HCT116 (cell line): ENCODE measurements around the gene ISCU. TPM values are rescaled to one million over a fixed set of nuclear protein-coding genes. Genes with fewer than 3 reads are reported as not detected.

Source experiments
- ATAC-seq: fragments of 200-7000 bp; cut with Tn5 transposase; 2 replicates; pipeline ENCODE4 v1.9.1; 2020; ENCODE audit warnings: mild to moderate bottlenecking, moderate library complexity
- BruUV-seq: library from RNA; stranded (reverse); fragments of 400-500 nt; replicated peaks from 2 replicates; lab custom pipeline; 2021; lab: Mats Ljungman, UMichigan
- CTCF ChIA-PET: fragments of 300-600 bp; sonication (Branson Sonifier 250); formaldehyde crosslinking; loops from one replicate; lab custom pipeline; 2021; ENCODE audit warnings: antibody characterized with exemption; lab: Charles Lee
- POLR2A ChIA-PET: fragments of 300-600, 350-600 bp; sonication (Branson Sonifier 250); formaldehyde crosslinking; loops from one replicate; lab custom pipeline; 2021; ENCODE audit warnings: antibody characterized with exemption; lab: Charles Lee
- RAD21 ChIA-PET, 2 experiments: fragments of 300-600 bp; sonication (Branson Sonifier 250); formaldehyde crosslinking; loops; one replicate each; lab custom pipeline; 2023; ENCODE audit warnings: low total read pairs in 2 of 2; ENCODE audit not compliant: uncharacterized antibody in 2 of 2, unreplicated experiment in 2 of 2, low non-redundant PET in 1 of 2; lab: Charles Lee
- DNase-seq: peaks from one replicate; pipeline ENCODE4 v3.0.0-alpha.2; 2010; ENCODE audit warnings: low read depth, low spot score
- H2AFZ ChIP-seq: fragments of 200-600 bp; shearing (Covaris generic), sonication (generic); 2 replicates; pipeline ENCODE4 v1.6.1; 2017; ENCODE audit warnings: low read depth, mixed run types, mixed read lengths, antibody characterized with exemption, low read length; ENCODE audit not compliant: poor library complexity, severe bottlenecking
- H3K27ac ChIP-seq: 2 replicates; pipeline ENCODE4 v1.5.1; 2012; ENCODE audit warnings: low read depth, low read length
- H3K27me3 ChIP-seq: fragments of 200-600 bp; sonication (generic); 2 replicates; pipeline ENCODE4 v1.6.1; 2016; ENCODE audit warnings: mixed run types, low read length, mixed read lengths; ENCODE audit not compliant: insufficient read depth
- H3K36me3 ChIP-seq, 2 experiments: fragments of 200-500 bp in 1 of 2; fragments of 200-600 bp in 1 of 2; sonication (Bioruptor generic) in 1 of 2; sonication (generic) in 1 of 2; 2 replicates each; pipeline versions ENCODE4 v1.5.1 to v1.6.1; 2014 to 2016; ENCODE audit warnings: low read length in 2 of 2, inconsistent platforms in 1 of 2, mixed read lengths in 1 of 2, mixed run types in 1 of 2; ENCODE audit not compliant: insufficient read depth in 2 of 2, control insufficient read depth in 1 of 2
- H3K4me1 ChIP-seq, 2 experiments: fragments of 200-600 bp in 1 of 2; sonication (generic) in 1 of 2; 2 replicates each; pipeline versions ENCODE4 v1.5.1 to v1.6.1; 2012 to 2017; ENCODE audit warnings: low read length in 2 of 2, inconsistent platforms in 1 of 2, mild to moderate bottlenecking in 1 of 2, mixed read lengths in 1 of 2, mixed run types in 1 of 2, moderate library complexity in 1 of 2; ENCODE audit not compliant: insufficient read depth in 2 of 2, control insufficient read depth in 1 of 2
- H3K4me2 ChIP-seq: fragments of 200-600 bp; sonication (generic); 2 replicates; pipeline ENCODE4 v1.6.1; 2017; ENCODE audit warnings: mixed run types, low read length, mixed read lengths
- H3K4me3 ChIP-seq, 2 experiments: fragments of 200-600 bp in 1 of 2; sonication (generic) in 1 of 2; replicated peaks in 1 of 2; 2 replicates each; pipeline ENCODE4 v1.5.1; 2011 to 2016; ENCODE audit warnings: low read length in 2 of 2, control low read depth in 1 of 2, low read depth in 1 of 2, mild to moderate bottlenecking in 1 of 2, mixed read lengths in 1 of 2, mixed run types in 1 of 2
- H3K79me2 ChIP-seq: fragments of 200-600 bp; sonication (generic); 2 replicates; pipeline ENCODE4 v1.6.1; 2017; ENCODE audit warnings: mild to moderate bottlenecking, mixed run types, low read length, moderate library complexity, mixed read lengths; ENCODE audit not compliant: insufficient read depth
- H3K9ac ChIP-seq: fragments of 200-600 bp; sonication (generic); 2 replicates; pipeline ENCODE4 v1.6.1; 2016; ENCODE audit warnings: low read length, mixed read lengths
- H3K9me2 ChIP-seq: fragments of 200-600 bp; sonication (generic), shearing (Covaris generic); 2 replicates; pipeline ENCODE4 v1.6.1; 2017; ENCODE audit warnings: mixed run types, mild to moderate bottlenecking, moderate library complexity; ENCODE audit not compliant: insufficient read depth
- H3K9me3 ChIP-seq, 2 experiments: fragments of 200-500 bp in 1 of 2; fragments of 200-600 bp in 1 of 2; sonication (Bioruptor generic) in 1 of 2; sonication (generic) in 1 of 2; 2 replicates each; pipeline ENCODE4 v1.6.1; 2014 to 2017; ENCODE audit warnings: low read length in 2 of 2, mixed read lengths in 2 of 2, inconsistent platforms in 1 of 2, low read depth in 1 of 2, mild to moderate bottlenecking in 1 of 2, mixed run types in 1 of 2, moderate library complexity in 1 of 2; ENCODE audit not compliant: control insufficient read depth in 1 of 2, insufficient read depth in 1 of 2
- H4K20me1 ChIP-seq: fragments of 200-600 bp; sonication (generic), shearing (Covaris generic); 2 replicates; pipeline ENCODE4 v1.6.1; 2017; ENCODE audit warnings: mixed run types, mild to moderate bottlenecking, moderate library complexity; ENCODE audit not compliant: insufficient read depth
- ATF3 ChIP-seq: IDR thresholded peaks from 2 replicates; pipeline ENCODE4 v1.6.1; 2012
- CBX3 ChIP-seq: IDR thresholded peaks from 2 replicates; pipeline ENCODE4 v1.6.1; 2012; ENCODE audit warnings: low read depth
- CEBPB ChIP-seq: IDR thresholded peaks from 2 replicates; pipeline ENCODE4 v1.6.1; 2012; ENCODE audit warnings: low read depth
- ELF1 ChIP-seq: IDR thresholded peaks from 2 replicates; pipeline ENCODE4 v1.6.1; 2012; ENCODE audit warnings: low read depth, borderline replicate concordance
- EZH2 ChIP-seq: fragments of 200-600 bp; sonication (generic); IDR thresholded peaks from 2 replicates; pipeline ENCODE4 v1.6.1; 2017; ENCODE audit warnings: antibody characterized with exemption, mixed run types
- EZH2phosphoT487 ChIP-seq: fragments of 200-600 bp; IDR thresholded peaks from 2 replicates; pipeline ENCODE4 v1.6.1; 2018; ENCODE audit warnings: antibody characterized with exemption, borderline replicate concordance
- FOSL1 ChIP-seq: IDR thresholded peaks from 2 replicates; pipeline ENCODE4 v1.6.1; 2012; ENCODE audit warnings: low read depth
- JUND ChIP-seq: IDR thresholded peaks from 2 replicates; pipeline ENCODE4 v1.6.1; 2012
- POLR2A ChIP-seq: IDR thresholded peaks from 2 replicates; pipeline ENCODE4 v1.7.0; 2011; ENCODE audit warnings: borderline replicate concordance; ENCODE audit not compliant: insufficient read depth, insufficient read length; ENCODE audit errors: extremely low read depth
- POLR2AphosphoS5 ChIP-seq: IDR thresholded peaks from 2 replicates; pipeline ENCODE4 v1.6.1; 2011; ENCODE audit warnings: mild to moderate bottlenecking, low read depth, low read length, moderate library complexity
- RAD21 ChIP-seq: IDR thresholded peaks from 2 replicates; pipeline ENCODE4 v1.6.1; 2012; ENCODE audit warnings: low read depth, mild to moderate bottlenecking
- SIN3A ChIP-seq: IDR thresholded peaks from 2 replicates; pipeline ENCODE4 v1.6.1; 2012; ENCODE audit warnings: low read depth
- SP1 ChIP-seq: IDR thresholded peaks from 2 replicates; pipeline ENCODE4 v1.6.1; 2012; ENCODE audit warnings: low read depth
- SRF ChIP-seq: IDR thresholded peaks from 2 replicates; pipeline ENCODE4 v1.6.1; 2012; ENCODE audit warnings: low read depth
- TCF7L2 ChIP-seq: IDR thresholded peaks from 2 replicates; pipeline ENCODE4 v1.7.0; 2011; ENCODE audit warnings: borderline replicate concordance, inconsistent platforms; ENCODE audit not compliant: insufficient read depth, insufficient read length; ENCODE audit errors: extremely low read depth
- YY1 ChIP-seq: IDR thresholded peaks from 2 replicates; pipeline ENCODE4 v1.6.1; 2011; ENCODE audit warnings: low read length, low read depth, moderate library complexity, mild to moderate bottlenecking; ENCODE audit not compliant: insufficient replicate concordance; ENCODE audit errors: extremely low read depth
- ZFX ChIP-seq: fragments of 450-650 bp; IDR thresholded peaks from 2 replicates; pipeline ENCODE4 v1.6.1; 2017
- ZNF274 ChIP-seq: fragments of 200-500 bp; sonication (Bioruptor generic); IDR thresholded peaks from 2 replicates; pipeline ENCODE4 v1.6.1; 2014; ENCODE audit warnings: mild to moderate bottlenecking, low read depth, low read length, inconsistent platforms
- intact Hi-C: fragments of 100-400 bp; cut with micrococcal nuclease; formaldehyde crosslinking; loops from 2 replicates; pipeline ENCODE4 v1.10.0; 2022
- total RNA-seq: library from RNA; stranded (reverse); gene quantifications from one replicate; pipeline ENCODE4 v1.2.1, GENCODE V29; 2021; ENCODE audit not compliant: unreplicated experiment
- TF ChIP-seq, protein P1 (sequence below), 3 experiments: fragments of 200-600 bp in 1 of 3; sonication (generic) in 1 of 3; IDR thresholded peaks in 2 of 3; conservative IDR thresholded peaks in 1 of 3; 2 replicates each; pipeline ENCODE4 v1.5.1; 2012 to 2017; ENCODE audit warnings: low read depth in 2 of 3, low read length in 2 of 3, antibody characterized with exemption in 1 of 3, borderline replicate concordance in 1 of 3, control low read depth in 1 of 3, mild to moderate bottlenecking in 1 of 3, mixed read lengths in 1 of 3, mixed run types in 1 of 3, moderate library complexity in 1 of 3; ENCODE audit not compliant: insufficient read depth in 1 of 3
- TF ChIP-seq, protein P2 (sequence below): IDR thresholded peaks from 2 replicates; pipeline ENCODE4 v1.6.1; 2012; ENCODE audit warnings: low read depth
- TF ChIP-seq, protein P3 (sequence below): IDR thresholded peaks from 2 replicates; pipeline ENCODE4 v1.6.1; 2011; ENCODE audit warnings: mild to moderate bottlenecking, low read length, moderate library complexity; ENCODE audit not compliant: insufficient replicate concordance; ENCODE audit errors: extremely low read depth

Gene ISCU
- total RNA-seq, 1 experiment from 2014 or later, result 89.6 TPM

GRCh38 chr12:108611884-108612415 is 49.6 kb downstream of the ISCU start:
- Histone ChIP-seq H3K79me2 (no peaks in the 10 kb centered on the region), H3K27ac (no peak overlapping the region), H3K4me1 (peaks cover 15 to 22% of the 10 kb centered on the region in 2 experiments), H4K20me1 (no peaks in the 10 kb centered on the region), H3K4me3 (peak overlapping the region in 1 of 2 experiments; percentile 16; a peak in 1 of 4 replicates), H3K9ac (no peak overlapping the region), H2AFZ (peak overlapping the region; percentile 89), H3K4me2 (peak overlapping the region; percentile 69), H3K9me3 (peaks cover 0 to 6% of the 10 kb centered on the region in 2 experiments; a peak in 1 of 4 replicates), H3K9me2 (no peaks in the 10 kb centered on the region), H3K27me3 (no peaks in the 10 kb centered on the region), H3K36me3 (no peaks in the 10 kb centered on the region)
- DNase-seq (peak; percentile 72), ATAC-seq (peak; percentile 69)
- ChIA-PET CTCF (no interaction called here), RAD21 (no interaction called here), POLR2A (no interaction called here)
- intact Hi-C loops, result loop anchor here (10.0 kb wide), 2 partner anchors 277 to 697 kb away; partner anchors contain the start of gene CMKLR1
- BruUV-seq, result no TSS peak
- TF ChIP-seq YY1 (no peak), EZH2 (no peak), CEBPB (no peak), FOSL1 (peak; percentile 83), RAD21 (peak; percentile 46), EZH2phosphoT487 (no peak), ZFX (no peak), ELF1 (no peak), SIN3A (no peak), SP1 (peak; percentile 79), ZNF274 (no peak), JUND (peak; percentile 87), CBX3 (no peak; the same call in 1 of the 2 replicates), POLR2A (no peak), POLR2AphosphoS5 (no peak), TCF7L2 (no peak), SRF (no peak), ATF3 (no peak)
- TF ChIP-seq, protein P1, sequence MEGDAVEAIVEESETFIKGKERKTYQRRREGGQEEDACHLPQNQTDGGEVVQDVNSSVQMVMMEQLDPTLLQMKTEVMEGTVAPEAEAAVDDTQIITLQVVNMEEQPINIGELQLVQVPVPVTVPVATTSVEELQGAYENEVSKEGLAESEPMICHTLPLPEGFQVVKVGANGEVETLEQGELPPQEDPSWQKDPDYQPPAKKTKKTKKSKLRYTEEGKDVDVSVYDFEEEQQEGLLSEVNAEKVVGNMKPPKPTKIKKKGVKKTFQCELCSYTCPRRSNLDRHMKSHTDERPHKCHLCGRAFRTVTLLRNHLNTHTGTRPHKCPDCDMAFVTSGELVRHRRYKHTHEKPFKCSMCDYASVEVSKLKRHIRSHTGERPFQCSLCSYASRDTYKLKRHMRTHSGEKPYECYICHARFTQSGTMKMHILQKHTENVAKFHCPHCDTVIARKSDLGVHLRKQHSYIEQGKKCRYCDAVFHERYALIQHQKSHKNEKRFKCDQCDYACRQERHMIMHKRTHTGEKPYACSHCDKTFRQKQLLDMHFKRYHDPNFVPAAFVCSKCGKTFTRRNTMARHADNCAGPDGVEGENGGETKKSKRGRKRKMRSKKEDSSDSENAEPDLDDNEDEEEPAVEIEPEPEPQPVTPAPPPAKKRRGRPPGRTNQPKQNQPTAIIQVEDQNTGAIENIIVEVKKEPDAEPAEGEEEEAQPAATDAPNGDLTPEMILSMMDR (IDR thresholded peaks at IDR 0.05 in 2 of 3, conservative IDR thresholded peaks at IDR 0.05 in 1 of 3; ENCODE audit: borderline replicate concordance in 1 of 3, insufficient read depth in 1 of 3, low read depth in 2 of 3, low read length in 2 of 3), result peak; percentile 14 to 70 (median 62); a peak in 5 of 6 replicates
- TF ChIP-seq, protein P2, sequence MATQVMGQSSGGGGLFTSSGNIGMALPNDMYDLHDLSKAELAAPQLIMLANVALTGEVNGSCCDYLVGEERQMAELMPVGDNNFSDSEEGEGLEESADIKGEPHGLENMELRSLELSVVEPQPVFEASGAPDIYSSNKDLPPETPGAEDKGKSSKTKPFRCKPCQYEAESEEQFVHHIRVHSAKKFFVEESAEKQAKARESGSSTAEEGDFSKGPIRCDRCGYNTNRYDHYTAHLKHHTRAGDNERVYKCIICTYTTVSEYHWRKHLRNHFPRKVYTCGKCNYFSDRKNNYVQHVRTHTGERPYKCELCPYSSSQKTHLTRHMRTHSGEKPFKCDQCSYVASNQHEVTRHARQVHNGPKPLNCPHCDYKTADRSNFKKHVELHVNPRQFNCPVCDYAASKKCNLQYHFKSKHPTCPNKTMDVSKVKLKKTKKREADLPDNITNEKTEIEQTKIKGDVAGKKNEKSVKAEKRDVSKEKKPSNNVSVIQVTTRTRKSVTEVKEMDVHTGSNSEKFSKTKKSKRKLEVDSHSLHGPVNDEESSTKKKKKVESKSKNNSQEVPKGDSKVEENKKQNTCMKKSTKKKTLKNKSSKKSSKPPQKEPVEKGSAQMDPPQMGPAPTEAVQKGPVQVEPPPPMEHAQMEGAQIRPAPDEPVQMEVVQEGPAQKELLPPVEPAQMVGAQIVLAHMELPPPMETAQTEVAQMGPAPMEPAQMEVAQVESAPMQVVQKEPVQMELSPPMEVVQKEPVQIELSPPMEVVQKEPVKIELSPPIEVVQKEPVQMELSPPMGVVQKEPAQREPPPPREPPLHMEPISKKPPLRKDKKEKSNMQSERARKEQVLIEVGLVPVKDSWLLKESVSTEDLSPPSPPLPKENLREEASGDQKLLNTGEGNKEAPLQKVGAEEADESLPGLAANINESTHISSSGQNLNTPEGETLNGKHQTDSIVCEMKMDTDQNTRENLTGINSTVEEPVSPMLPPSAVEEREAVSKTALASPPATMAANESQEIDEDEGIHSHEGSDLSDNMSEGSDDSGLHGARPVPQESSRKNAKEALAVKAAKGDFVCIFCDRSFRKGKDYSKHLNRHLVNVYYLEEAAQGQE, result no peak
- TF ChIP-seq, protein P3, sequence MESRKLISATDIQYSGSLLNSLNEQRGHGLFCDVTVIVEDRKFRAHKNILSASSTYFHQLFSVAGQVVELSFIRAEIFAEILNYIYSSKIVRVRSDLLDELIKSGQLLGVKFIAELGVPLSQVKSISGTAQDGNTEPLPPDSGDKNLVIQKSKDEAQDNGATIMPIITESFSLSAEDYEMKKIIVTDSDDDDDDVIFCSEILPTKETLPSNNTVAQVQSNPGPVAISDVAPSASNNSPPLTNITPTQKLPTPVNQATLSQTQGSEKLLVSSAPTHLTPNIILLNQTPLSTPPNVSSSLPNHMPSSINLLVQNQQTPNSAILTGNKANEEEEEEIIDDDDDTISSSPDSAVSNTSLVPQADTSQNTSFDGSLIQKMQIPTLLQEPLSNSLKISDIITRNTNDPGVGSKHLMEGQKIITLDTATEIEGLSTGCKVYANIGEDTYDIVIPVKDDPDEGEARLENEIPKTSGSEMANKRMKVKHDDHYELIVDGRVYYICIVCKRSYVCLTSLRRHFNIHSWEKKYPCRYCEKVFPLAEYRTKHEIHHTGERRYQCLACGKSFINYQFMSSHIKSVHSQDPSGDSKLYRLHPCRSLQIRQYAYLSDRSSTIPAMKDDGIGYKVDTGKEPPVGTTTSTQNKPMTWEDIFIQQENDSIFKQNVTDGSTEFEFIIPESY, result no peak
